Esophagus muscularis mucosa (tissue), 3 donors: ENCODE results near the gene PKP2.

Experiments
- CTCF ChIP-seq, 3 experiments: fragments of 200-600 bp in 2 of 3; fragments of 450-650 bp in 1 of 3; sonication (generic) in 2 of 3; IDR thresholded peaks; one replicate each; pipeline ENCODE4 v1.5.1; 2017 to 2019; ENCODE audit warnings: antibody characterized with exemption in 3 of 3, mild to moderate bottlenecking in 2 of 3, moderate library complexity in 1 of 3
- POLR2AphosphoS5 ChIP-seq, 2 donors: sonication (generic); formaldehyde crosslinking; IDR thresholded peaks; one replicate each; pipeline ENCODE4 v1.6.1; 2017; ENCODE audit warnings: antibody characterized with exemption in 2 of 2

GRCh38 chr12:32809196-32809595 is 87.4 kb downstream of the PKP2 start:
- TF ChIP-seq CTCF (IDR thresholded peaks at IDR 0.05) = no peak
- no peak for TF ChIP-seq POLR2AphosphoS5 (IDR thresholded peaks at IDR 0.05)
